H9 (cell line): ENCODE data around the gene ARHGAP25. TPM values are rescaled to one million over a fixed set of nuclear protein-coding genes. Genes with fewer than 3 reads are reported as not detected.

Experiments
- DNase-seq: peaks from one replicate; pipeline ENCODE4 v3.0.0-alpha.2; 2017
- H2AFZ ChIP-seq: one replicate; pipeline ENCODE4 v1.6.1; 2013; ENCODE audit warnings: mild to moderate bottlenecking, low read length, control low read depth, moderate library complexity
- H2AK5ac ChIP-seq: 2 replicates; pipeline ENCODE4 v1.6.1; 2013; ENCODE audit warnings: low read length, control low read depth, mixed read lengths; ENCODE audit not compliant: insufficient read length
- H2BK120ac ChIP-seq: one replicate; pipeline ENCODE4 v1.6.1; 2013; ENCODE audit warnings: low read depth, mild to moderate bottlenecking, low read length, control low read depth, inconsistent platforms; ENCODE audit not compliant: poor library complexity, severe bottlenecking
- H2BK12ac ChIP-seq: 2 replicates; pipeline ENCODE4 v1.6.1; 2013; ENCODE audit warnings: low read length, control low read depth, mixed read lengths, low read depth; ENCODE audit not compliant: insufficient read length
- H2BK15ac ChIP-seq: 2 replicates; pipeline ENCODE4 v1.6.1; 2013; ENCODE audit warnings: low read depth, low read length, control low read depth
- H2BK20ac ChIP-seq: one replicate; pipeline ENCODE4 v1.6.1; 2013; ENCODE audit warnings: low read depth, mild to moderate bottlenecking, low read length, control low read depth, inconsistent platforms; ENCODE audit not compliant: poor library complexity, severe bottlenecking
- H2BK5ac ChIP-seq: 2 replicates; pipeline ENCODE4 v1.6.1; 2013; ENCODE audit warnings: low read length, control low read depth, mixed read lengths; ENCODE audit not compliant: insufficient read length
- H3K14ac ChIP-seq: 2 replicates; pipeline ENCODE4 v1.6.1; 2013; ENCODE audit warnings: low read length, control low read depth; ENCODE audit not compliant: insufficient read depth
- H3K18ac ChIP-seq: 2 replicates; pipeline ENCODE4 v1.6.1; 2013; ENCODE audit warnings: low read depth, mild to moderate bottlenecking, mixed read lengths, low read length, control low read depth; ENCODE audit not compliant: insufficient read length
- H3K23ac ChIP-seq: 2 replicates; pipeline ENCODE4 v1.6.1; 2013; ENCODE audit warnings: low read length, control low read depth, mixed read lengths, low read depth; ENCODE audit not compliant: insufficient read length
- H3K23me2 ChIP-seq: 2 replicates; pipeline ENCODE4 v1.6.1; 2013; ENCODE audit warnings: low read depth, mild to moderate bottlenecking, mixed read lengths, low read length, control low read depth; ENCODE audit not compliant: insufficient read length, poor library complexity, severe bottlenecking
- H3K27ac ChIP-seq: 2 replicates; pipeline ENCODE4 v1.5.1; 2013; ENCODE audit warnings: low read length, control low read depth, mixed read lengths, low read depth; ENCODE audit not compliant: insufficient read length
- H3K27me3 ChIP-seq: 2 replicates; pipeline ENCODE4 v1.6.1; 2013; ENCODE audit warnings: low read length, control low read depth, inconsistent platforms; ENCODE audit not compliant: insufficient read depth
- H3K4ac ChIP-seq: 2 replicates; pipeline ENCODE4 v1.6.1; 2013; ENCODE audit warnings: low read depth, mild to moderate bottlenecking, control low read depth, inconsistent platforms, low read length, moderate library complexity
- H3K4me1 ChIP-seq: 2 replicates; pipeline ENCODE4 v1.6.1; 2013; ENCODE audit warnings: low read length, control low read depth, inconsistent platforms; ENCODE audit not compliant: insufficient read depth
- H3K4me2 ChIP-seq: 2 replicates; pipeline ENCODE4 v1.6.1; 2013; ENCODE audit warnings: low read length, control low read depth, mixed read lengths; ENCODE audit not compliant: insufficient read length, insufficient read depth
- H3K56ac ChIP-seq: 2 replicates; pipeline ENCODE4 v1.6.1; 2013; ENCODE audit warnings: low read depth, mild to moderate bottlenecking, mixed read lengths, low read length, control low read depth; ENCODE audit not compliant: insufficient read length
- H3K79me1 ChIP-seq: 2 replicates; pipeline ENCODE4 v1.6.1; 2013; ENCODE audit warnings: low read depth, mild to moderate bottlenecking, moderate library complexity, low read length, control low read depth, inconsistent platforms; ENCODE audit not compliant: insufficient read depth, poor library complexity, severe bottlenecking
- H3K79me2 ChIP-seq: 2 replicates; pipeline ENCODE4 v1.6.1; 2013; ENCODE audit warnings: low read length, control low read depth, inconsistent platforms; ENCODE audit not compliant: insufficient read depth
- H3K9ac ChIP-seq: 2 replicates; pipeline ENCODE4 v1.6.1; 2013; ENCODE audit warnings: low read length, control low read depth, mixed read lengths; ENCODE audit not compliant: insufficient read length; ENCODE audit errors: extremely low read depth
- H3K9me3 ChIP-seq: one replicate; pipeline ENCODE4 v1.6.1; 2013; ENCODE audit warnings: low read depth, low read length, inconsistent platforms; ENCODE audit not compliant: control insufficient read depth
- H3T11ph ChIP-seq: one replicate; pipeline ENCODE4 v1.6.1; 2013; ENCODE audit warnings: mild to moderate bottlenecking, low read length, control low read depth, inconsistent platforms
- H4K20me1 ChIP-seq: one replicate; pipeline ENCODE4 v1.6.1; 2013; ENCODE audit not compliant: control insufficient read depth, insufficient read length, insufficient read depth
- H4K5ac ChIP-seq: 2 replicates; pipeline ENCODE4 v1.6.1; 2013; ENCODE audit warnings: low read depth, mild to moderate bottlenecking, mixed read lengths, low read length, control low read depth; ENCODE audit not compliant: insufficient read length
- H4K8ac ChIP-seq: replicated peaks from 2 replicates; pipeline ENCODE4 v1.6.1; 2013; ENCODE audit warnings: low read length, control low read depth, mixed read lengths, low read depth; ENCODE audit not compliant: insufficient read length
- H4K91ac ChIP-seq: 2 replicates; pipeline ENCODE4 v1.6.1; 2013; ENCODE audit warnings: low read depth, mild to moderate bottlenecking, moderate library complexity, mixed read lengths, low read length, control low read depth; ENCODE audit not compliant: insufficient read length
- H3K27ac Mint-ChIP-seq, 3 experiments: 2 replicates in 2 of 3; 3 replicates in 1 of 3; pipeline ENCODE4 v1.8.0; 2020 to 2021; ENCODE audit warnings: mixed read lengths in 3 of 3, mild to moderate bottlenecking in 1 of 3, moderate library complexity in 1 of 3
- H3K27me3 Mint-ChIP-seq: 2 replicates; pipeline ENCODE4 v1.8.0; 2021; ENCODE audit warnings: low read depth, mild to moderate bottlenecking, moderate library complexity, mixed read lengths
- H3K36me3 Mint-ChIP-seq, 3 experiments: 2 replicates in 2 of 3; 3 replicates in 1 of 3; pipeline ENCODE4 v1.8.0; 2020 to 2021; ENCODE audit warnings: low read depth in 3 of 3, mixed read lengths in 3 of 3; ENCODE audit not compliant: insufficient read depth in 1 of 3
- H3K4me1 Mint-ChIP-seq, 2 experiments: 2 replicates each; pipeline ENCODE4 v1.8.0; 2020; ENCODE audit warnings: mixed read lengths in 2 of 2
- H3K4me3 Mint-ChIP-seq, 2 experiments: 2 replicates in 1 of 2; 3 replicates in 1 of 2; pipeline ENCODE4 v1.8.0; 2020 to 2021; ENCODE audit warnings: mild to moderate bottlenecking in 2 of 2, mixed read lengths in 2 of 2, moderate library complexity in 1 of 2
- H3K9me3 Mint-ChIP-seq, 2 experiments: 2 replicates in 1 of 2; 3 replicates in 1 of 2; pipeline ENCODE4 v1.8.0; 2020; ENCODE audit warnings: mild to moderate bottlenecking in 2 of 2, mixed read lengths in 2 of 2, moderate library complexity in 1 of 2
- WGBS: extraction: QIAGEN DNeasy Blood & Tissue Kit; methylation state at CpG from one replicate; pipeline ENCODE4 v1.1.7; 2013; ENCODE audit warnings: missing lambda C conversion rate, low lambda C conversion rate, mixed read lengths; ENCODE audit not compliant: insufficient read length; ENCODE audit errors: extremely low coverage; 5-methylcytosine and 5-hydroxymethylcytosine counted together
- total RNA-seq: library from RNA; stranded (reverse); gene quantifications from 2 replicates; pipeline ENCODE4 v1.2.1, GENCODE V29; 2021
- TF ChIP-seq, protein P1 (sequence below): fragments of 200-600 bp; sonication (generic); conservative IDR thresholded peaks from 3 replicates; pipeline ENCODE4 v1.8.0; 2021; ENCODE audit warnings: antibody characterized with exemption, mild to moderate bottlenecking

Gene ARHGAP25
- total RNA-seq, 1 experiment from 2014 or later: 1.3 TPM

DNA sequence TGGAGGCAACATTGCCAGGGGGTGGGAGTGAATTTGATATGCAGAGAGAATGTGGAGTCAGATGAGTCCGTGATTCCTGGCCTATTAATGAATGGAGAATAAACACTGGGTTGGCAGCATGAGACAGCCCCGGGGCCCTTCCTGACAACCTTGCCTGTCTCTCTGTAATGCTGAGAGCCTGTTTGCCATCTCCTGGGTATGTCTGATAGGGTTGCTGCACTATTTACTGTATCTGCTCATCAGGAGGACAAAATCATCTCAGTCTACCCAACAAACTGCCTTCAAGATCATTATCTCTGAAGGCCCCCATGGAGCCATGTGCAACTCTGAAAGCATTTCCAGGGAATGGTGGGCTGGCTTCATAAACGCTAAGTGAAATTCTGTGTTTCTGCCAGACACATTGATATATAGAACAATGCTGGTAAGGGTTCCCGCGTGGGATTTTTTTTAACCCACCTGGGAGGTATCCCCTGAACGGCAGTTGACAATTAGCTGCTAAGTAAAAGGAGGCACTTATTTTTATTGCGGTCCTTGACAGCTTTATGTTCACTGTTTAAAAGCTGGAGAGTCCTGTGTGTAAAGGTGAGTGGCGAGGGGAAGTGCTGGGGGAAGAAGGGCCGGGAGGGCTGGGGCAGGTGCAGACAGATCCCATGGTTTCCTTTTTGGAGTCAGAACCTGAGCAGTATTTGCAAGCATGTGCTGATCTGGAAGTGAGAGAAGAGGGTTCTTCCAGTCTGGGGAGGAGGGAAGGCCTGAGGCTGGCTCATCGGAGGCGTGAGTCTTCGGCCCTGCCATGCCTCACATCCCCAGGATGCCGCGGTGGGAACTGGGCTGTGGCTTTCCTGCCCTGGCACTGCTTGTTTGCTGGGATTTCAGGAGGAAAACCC is 64.8 kb downstream of the ARHGAP25 start:
- no peak overlapping the region for H3K27ac ChIP-seq
- no peak overlapping the region; a peak in 1 of 7 replicates for H3K27ac Mint-ChIP-seq
- H3K4me1 ChIP-seq: no peaks in the 10 kb centered on the region; the same call in 1 of the 2 replicates
- no peak overlapping the region for H2AFZ ChIP-seq
- H2BK120ac ChIP-seq: no peak overlapping the region
- H2AK5ac ChIP-seq: no peak overlapping the region
- TF ChIP-seq, protein P1, sequence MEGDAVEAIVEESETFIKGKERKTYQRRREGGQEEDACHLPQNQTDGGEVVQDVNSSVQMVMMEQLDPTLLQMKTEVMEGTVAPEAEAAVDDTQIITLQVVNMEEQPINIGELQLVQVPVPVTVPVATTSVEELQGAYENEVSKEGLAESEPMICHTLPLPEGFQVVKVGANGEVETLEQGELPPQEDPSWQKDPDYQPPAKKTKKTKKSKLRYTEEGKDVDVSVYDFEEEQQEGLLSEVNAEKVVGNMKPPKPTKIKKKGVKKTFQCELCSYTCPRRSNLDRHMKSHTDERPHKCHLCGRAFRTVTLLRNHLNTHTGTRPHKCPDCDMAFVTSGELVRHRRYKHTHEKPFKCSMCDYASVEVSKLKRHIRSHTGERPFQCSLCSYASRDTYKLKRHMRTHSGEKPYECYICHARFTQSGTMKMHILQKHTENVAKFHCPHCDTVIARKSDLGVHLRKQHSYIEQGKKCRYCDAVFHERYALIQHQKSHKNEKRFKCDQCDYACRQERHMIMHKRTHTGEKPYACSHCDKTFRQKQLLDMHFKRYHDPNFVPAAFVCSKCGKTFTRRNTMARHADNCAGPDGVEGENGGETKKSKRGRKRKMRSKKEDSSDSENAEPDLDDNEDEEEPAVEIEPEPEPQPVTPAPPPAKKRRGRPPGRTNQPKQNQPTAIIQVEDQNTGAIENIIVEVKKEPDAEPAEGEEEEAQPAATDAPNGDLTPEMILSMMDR: no peak
- H3T11ph ChIP-seq: no peak overlapping the region
- no peaks in the 10 kb centered on the region for H3K79me2 ChIP-seq
- no peak overlapping the region for H2BK20ac ChIP-seq
- H3K79me1 ChIP-seq: no peaks in the 10 kb centered on the region
- no peaks in the 10 kb centered on the region for H3K23me2 ChIP-seq
- no peaks in the 10 kb centered on the region for H3K36me3 Mint-ChIP-seq
- no peaks in the 10 kb centered on the region for H3K27me3 ChIP-seq
- H3K9me3 ChIP-seq: no peaks in the 10 kb centered on the region
- no peak overlapping the region for H3K4ac ChIP-seq
- H4K91ac ChIP-seq: no peak overlapping the region
- no peak overlapping the region for H3K4me2 ChIP-seq
- H3K4me1 Mint-ChIP-seq: peaks cover 4 to 9% of the 10 kb centered on the region in 2 experiments
- no peak overlapping the region for H3K23ac ChIP-seq
- H3K14ac ChIP-seq: no peak overlapping the region
- no peak overlapping the region for H2BK15ac ChIP-seq
- H4K8ac ChIP-seq: no peak overlapping the region
- no peak overlapping the region for H4K5ac ChIP-seq
- no CpG with 5 or more reads among the region's 14 CpGs for WGBS
- H3K4me3 Mint-ChIP-seq: no peak overlapping the region; a peak in 1 of 5 replicates
- no peaks in the 10 kb centered on the region for H3K9me3 Mint-ChIP-seq
- no peaks in the 10 kb centered on the region for H4K20me1 ChIP-seq
- H2BK5ac ChIP-seq: no peak overlapping the region
- no peak for DNase-seq
- H3K27me3 Mint-ChIP-seq: no peaks in the 10 kb centered on the region; the same call in 1 of the 2 replicates
- H3K56ac ChIP-seq: no peak overlapping the region
- no peak overlapping the region for H3K9ac ChIP-seq
- no peak overlapping the region for H3K18ac ChIP-seq
- H2BK12ac ChIP-seq: no peak overlapping the region
